Measurements from ENCODE around the gene GALNT9. TPM values are rescaled to one million over a fixed set of nuclear protein-coding genes. Genes with fewer than 3 reads are reported as not detected.

Gene GALNT9
- total RNA-seq, 4 donors from 2014 or later, result 0.17 to 0.58 (median 0.46) TPM

- no peaks in the 10 kb centered on the region for H3K36me3 ChIP-seq
- no peaks in the 10 kb centered on the region for H3K9me3 ChIP-seq
- WGBS, result 71% methylated on average over 4 of the region's 12 CpGs
- intact Hi-C loops (cut with DNase I), result no loop called here
- H3K27ac ChIP-seq (replicated peaks in 1 of 4), result no peak overlapping the region
- peaks cover 0 to 11% (median 10%) of the 10 kb centered on the region in 4 donors for H3K4me1 ChIP-seq
- peaks cover 0 to 98% (median 28%) of the 10 kb centered on the region in 4 donors for H3K27me3 ChIP-seq
- TF ChIP-seq POLR2AphosphoS5 (IDR thresholded peaks at IDR 0.05) (no peak), EP300 (IDR thresholded peaks at IDR 0.05) (no peak), CTCF (IDR thresholded peaks at IDR 0.05) (no peak), POLR2A (IDR thresholded peaks at IDR 0.05; ENCODE audit: low read depth) (no peak)
- DNase-seq (ENCODE audit: extremely low spot score), result no peak
- H3K4me3 ChIP-seq, result no peak overlapping the region
Observed at GRCh38 chr12:132276827-132277373, 52.5 kb downstream of the GALNT9 start.

DNA sequence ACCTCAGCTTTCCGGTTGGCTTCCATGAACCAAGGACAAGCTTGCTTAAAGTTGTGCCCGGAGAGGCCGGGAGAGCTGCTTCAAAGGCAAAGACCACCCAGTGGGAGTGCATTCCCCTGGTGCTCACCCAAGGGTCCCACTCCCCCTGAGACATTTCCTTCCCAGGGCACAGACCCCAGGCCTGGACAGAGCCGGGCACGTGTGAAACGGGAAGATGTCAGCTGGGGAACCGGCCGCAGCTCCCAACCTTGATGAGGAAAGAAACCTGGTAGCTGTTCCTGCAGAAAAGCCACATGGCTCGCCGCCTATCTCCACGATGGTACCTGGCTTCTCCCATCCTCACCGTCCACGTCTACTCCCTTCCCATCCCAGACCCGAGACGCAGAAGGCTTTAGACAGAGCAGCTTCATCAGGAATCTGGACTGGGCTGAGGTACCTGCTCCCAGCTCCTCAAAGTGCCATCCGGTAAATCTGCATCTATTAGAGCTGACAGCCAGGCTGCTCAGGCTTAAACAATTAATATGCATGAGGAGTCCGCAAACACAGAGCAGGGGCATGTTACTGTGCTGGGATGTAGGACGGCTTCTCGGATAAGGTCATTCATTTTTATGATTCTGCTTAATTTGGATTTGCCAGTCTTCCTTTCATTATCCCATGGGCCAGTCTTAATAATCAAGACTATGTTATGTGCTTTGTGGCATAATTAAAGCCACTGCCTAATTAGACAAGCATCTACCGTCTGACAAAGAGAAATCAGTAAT, 53.1 kb downstream of the GALNT9 start:
- H3K36me3 ChIP-seq, result no peaks in the 10 kb centered on the region
- H3K4me1 ChIP-seq, result peaks cover 0 to 11% (median 10%) of the 10 kb centered on the region in 4 donors
- intact Hi-C loops (cut with DNase I), result no loop called here
- 81% methylated on average over 16 of the region's 20 CpGs for WGBS
- no peak overlapping the region for H3K4me3 ChIP-seq
- H3K27me3 ChIP-seq, result peaks cover 0 to 97% (median 28%) of the 10 kb centered on the region in 4 donors
- no peak for DNase-seq (ENCODE audit: extremely low spot score)
- no peaks in the 10 kb centered on the region for H3K9me3 ChIP-seq
- no peak for TF ChIP-seq EP300 (IDR thresholded peaks at IDR 0.05)
- no peak for TF ChIP-seq CTCF (IDR thresholded peaks at IDR 0.05)
- no peak for TF ChIP-seq POLR2AphosphoS5 (IDR thresholded peaks at IDR 0.05)
- TF ChIP-seq POLR2A (IDR thresholded peaks at IDR 0.05; ENCODE audit: low read depth), result no peak
- H3K27ac ChIP-seq (replicated peaks in 1 of 4), result no peak overlapping the region

- Histone ChIP-seq H3K36me3 (no peaks in the 10 kb centered on the region), H3K4me3 (no peak overlapping the region), H3K9me3 (no peaks in the 10 kb centered on the region), H3K27me3 (peaks cover 0 to 96% (median 25%) of the 10 kb centered on the region in 4 donors), H3K27ac (replicated peaks in 1 of 4) (no peak overlapping the region), H3K4me1 (peaks cover 0 to 11% (median 7%) of the 10 kb centered on the region in 4 donors)
- 94% methylated on average over 18 of the region's 18 CpGs for WGBS
- DNase-seq (ENCODE audit: extremely low spot score), result no peak
- intact Hi-C loops (cut with DNase I), result no loop called here
- TF ChIP-seq EP300 (IDR thresholded peaks at IDR 0.05) (no peak), POLR2A (IDR thresholded peaks at IDR 0.05; ENCODE audit: low read depth) (no peak), CTCF (IDR thresholded peaks at IDR 0.05) (no peak), POLR2AphosphoS5 (IDR thresholded peaks at IDR 0.05) (no peak)
Observed at GRCh38 chr12:132275631-132276030, 53.8 kb downstream of the GALNT9 start.

DNA sequence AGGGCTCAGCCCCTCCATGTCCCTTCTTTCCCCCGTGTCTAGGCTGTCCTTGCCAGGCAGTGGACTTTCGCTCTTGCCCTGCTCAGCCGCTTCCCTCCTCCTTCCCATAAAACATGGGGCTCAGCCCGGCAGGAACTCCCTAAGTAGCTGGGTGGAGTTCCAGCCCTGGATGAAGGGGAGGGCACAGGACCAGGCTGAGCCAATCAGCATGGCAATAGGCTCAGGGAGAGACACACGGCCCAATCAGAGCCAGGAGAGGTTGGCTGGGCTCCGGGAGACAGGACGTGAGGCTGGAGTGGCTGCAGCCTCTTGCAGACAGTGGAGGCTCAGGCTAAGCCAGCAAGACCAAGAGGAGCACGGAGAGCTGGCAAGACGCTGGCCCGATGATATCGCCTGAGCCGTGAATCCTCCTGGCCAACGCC, 54.3 kb downstream of the GALNT9 start:
- Histone ChIP-seq H3K36me3 (no peaks in the 10 kb centered on the region), H3K4me1 (peaks cover 0 to 11% (median 7%) of the 10 kb centered on the region in 4 donors), H3K27me3 (peaks cover 0 to 91% (median 22%) of the 10 kb centered on the region in 4 donors), H3K9me3 (no peaks in the 10 kb centered on the region), H3K27ac (replicated peaks in 1 of 4) (no peak overlapping the region), H3K4me3 (no peak overlapping the region)
- no peak for DNase-seq (ENCODE audit: extremely low spot score)
- intact Hi-C loops (cut with DNase I), result no loop called here
- TF ChIP-seq EP300 (IDR thresholded peaks at IDR 0.05) (no peak), POLR2AphosphoS5 (IDR thresholded peaks at IDR 0.05) (no peak), CTCF (IDR thresholded peaks at IDR 0.05) (no peak), POLR2A (IDR thresholded peaks at IDR 0.05; ENCODE audit: low read depth) (no peak)
- 57% methylated on average over 13 of the region's 13 CpGs for WGBS
